ENCODE results near the gene USP21.

USP21 gene

GRCh38 chr1:161171696-161172095, 12.4 kb downstream of the USP21 start:
- no peak for DNase-seq (ENCODE audit: low read depth)
- H3K4me3 ChIP-seq (ENCODE audit: low read length), result no peak overlapping the region
- TF ChIP-seq CTCF (conservative IDR thresholded peaks at IDR 0.05; ENCODE audit: low read length), result no peak

- DNase-seq (ENCODE audit: low read depth), result no peak
- TF ChIP-seq CTCF (conservative IDR thresholded peaks at IDR 0.05; ENCODE audit: low read length), result no peak
- no peak overlapping the region for H3K4me3 ChIP-seq (ENCODE audit: low read length)
Observed at GRCh38 chr1:161172349-161172748, 13.0 kb downstream of the USP21 start.

GRCh38 chr1:161172776-161173376, 13.6 kb downstream of the USP21 start:
- TF ChIP-seq CTCF (conservative IDR thresholded peaks at IDR 0.05; ENCODE audit: low read length), result no peak
- H3K4me3 ChIP-seq (ENCODE audit: low read length), result no peak overlapping the region
- peak; percentile 100 for DNase-seq (ENCODE audit: low read depth)

- no peak for DNase-seq (ENCODE audit: low read depth)
Observed at GRCh38 chr1:161173711-161174110, 14.4 kb downstream of the USP21 start.

GRCh38 chr1:161174911-161175310, 15.6 kb downstream of the USP21 start:
- no peak for TF ChIP-seq CTCF (conservative IDR thresholded peaks at IDR 0.05; ENCODE audit: low read length)
- DNase-seq (ENCODE audit: low read depth), result no peak
- H3K4me3 ChIP-seq (ENCODE audit: low read length), result no peak overlapping the region

More at GRCh38 chr1:161173711-161174110, 14.4 kb downstream of the USP21 start:
- no peak overlapping the region for H3K4me3 ChIP-seq (ENCODE audit: low read length)
- no peak for TF ChIP-seq CTCF (conservative IDR thresholded peaks at IDR 0.05; ENCODE audit: low read length)

- H3K4me3 ChIP-seq (ENCODE audit: low read length), result peak overlapping the region; percentile 98
- TF ChIP-seq CTCF (conservative IDR thresholded peaks at IDR 0.05; ENCODE audit: low read length), result no peak
- DNase-seq (ENCODE audit: low read depth), result no peak
Observed at GRCh38 chr1:161175771-161176453, 16.6 kb downstream of the USP21 start.

- no peak for TF ChIP-seq CTCF (conservative IDR thresholded peaks at IDR 0.05; ENCODE audit: low read length)
- peak overlapping the region; percentile 98 for H3K4me3 ChIP-seq (ENCODE audit: low read length)
- DNase-seq (ENCODE audit: low read depth), result no peak
Observed at GRCh38 chr1:161176468-161177111, 17.3 kb downstream of the USP21 start.

Data from AG10803 (cell line).